GM23248 (cell line): Measurements from ENCODE around the gene CFH.

Experiments used
- EZH2 ChIP-seq: fragments of 200-600 bp; sonication (generic); IDR thresholded peaks from 2 replicates; pipeline ENCODE4 v1.6.1; 2018; ENCODE audit warnings: antibody characterized with exemption, mild to moderate bottlenecking; ENCODE audit not compliant: insufficient read depth, poor library complexity, severe bottlenecking
- EZH2phosphoT487 ChIP-seq: fragments of 200-600 bp; sonication (generic); IDR thresholded peaks from 2 replicates; pipeline ENCODE4 v1.6.1; 2018; ENCODE audit warnings: antibody characterized with exemption, moderate library complexity, mild to moderate bottlenecking, low read depth; ENCODE audit not compliant: insufficient read depth

DNA sequence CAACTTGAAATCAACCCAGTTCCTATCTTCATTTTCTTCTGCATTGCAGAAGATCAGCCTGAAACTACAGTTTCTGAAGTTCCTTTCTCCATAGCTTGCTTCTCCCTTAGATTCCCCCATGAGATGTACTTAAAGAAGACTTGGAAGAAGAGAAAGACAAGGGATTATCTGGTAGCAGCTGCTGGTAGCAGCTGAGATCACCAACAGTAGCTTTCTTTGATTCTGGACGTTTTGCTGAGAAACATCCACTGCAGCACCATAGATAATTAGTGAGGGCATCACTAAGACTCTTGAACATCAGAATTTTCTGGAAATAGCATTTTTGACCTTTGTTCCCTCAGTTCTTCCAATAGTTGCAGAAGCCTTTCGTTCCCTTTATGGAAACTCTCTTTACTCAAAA, 122.3 kb downstream of the CFH start:
- TF ChIP-seq EZH2 (no peak), EZH2phosphoT487 (no peak)
